Ovary (tissue), 3 donors: Measurements from ENCODE around the gene ENKUR.

Experiments used
- EP300 ChIP-seq: sonication (generic); formaldehyde crosslinking; IDR thresholded peaks from one replicate; pipeline ENCODE4 v1.6.1; 2017; ENCODE audit warnings: antibody characterized with exemption
- TF ChIP-seq, protein P1 (sequence below), 3 donors: fragments of 450-650 bp in 2 of 3; fragments of 200-600 bp in 1 of 3; IDR thresholded peaks; one replicate each; pipeline versions ENCODE4 v1.5.1 to v1.8.0; 2016 to 2022; ENCODE audit warnings: antibody characterized with exemption in 3 of 3, mild to moderate bottlenecking in 1 of 3
- donor health status: DM: no; HTN: no; CAD: no.

DNA sequence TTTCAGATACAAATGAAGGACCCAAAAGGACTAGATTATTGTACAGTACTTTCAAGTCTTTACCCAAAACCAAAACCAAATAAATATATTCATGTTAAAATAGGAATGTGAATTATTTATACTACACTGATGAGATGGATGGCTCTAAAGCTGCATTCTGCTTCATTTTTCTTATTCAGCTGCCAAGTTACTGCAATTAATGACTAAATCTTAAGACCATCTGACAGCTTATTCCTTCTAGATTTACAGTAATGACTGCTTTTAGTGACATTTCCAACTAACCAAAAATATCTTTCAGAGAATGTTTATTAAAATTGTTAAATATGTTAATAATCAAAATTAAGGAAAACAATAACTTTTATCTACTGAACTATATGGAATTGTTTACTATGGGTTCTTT lies 20.9 kb downstream of the ENKUR start:
- TF ChIP-seq, protein P1, sequence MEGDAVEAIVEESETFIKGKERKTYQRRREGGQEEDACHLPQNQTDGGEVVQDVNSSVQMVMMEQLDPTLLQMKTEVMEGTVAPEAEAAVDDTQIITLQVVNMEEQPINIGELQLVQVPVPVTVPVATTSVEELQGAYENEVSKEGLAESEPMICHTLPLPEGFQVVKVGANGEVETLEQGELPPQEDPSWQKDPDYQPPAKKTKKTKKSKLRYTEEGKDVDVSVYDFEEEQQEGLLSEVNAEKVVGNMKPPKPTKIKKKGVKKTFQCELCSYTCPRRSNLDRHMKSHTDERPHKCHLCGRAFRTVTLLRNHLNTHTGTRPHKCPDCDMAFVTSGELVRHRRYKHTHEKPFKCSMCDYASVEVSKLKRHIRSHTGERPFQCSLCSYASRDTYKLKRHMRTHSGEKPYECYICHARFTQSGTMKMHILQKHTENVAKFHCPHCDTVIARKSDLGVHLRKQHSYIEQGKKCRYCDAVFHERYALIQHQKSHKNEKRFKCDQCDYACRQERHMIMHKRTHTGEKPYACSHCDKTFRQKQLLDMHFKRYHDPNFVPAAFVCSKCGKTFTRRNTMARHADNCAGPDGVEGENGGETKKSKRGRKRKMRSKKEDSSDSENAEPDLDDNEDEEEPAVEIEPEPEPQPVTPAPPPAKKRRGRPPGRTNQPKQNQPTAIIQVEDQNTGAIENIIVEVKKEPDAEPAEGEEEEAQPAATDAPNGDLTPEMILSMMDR (IDR thresholded peaks at IDR 0.05): no peak
- no peak for TF ChIP-seq EP300
